ENCODE results near the gene POR.

The POR gene

GRCh38 chr7:75986147-75986781, 71.3 kb downstream of the POR start:
- DNase-seq (ENCODE audit: low read depth): no peak
- H3K4me3 ChIP-seq (ENCODE audit: control insufficient read depth, low read depth, low read length): no peak overlapping the region
- no peak for TF ChIP-seq CTCF (conservative IDR thresholded peaks at IDR 0.05; ENCODE audit: control insufficient read depth, insufficient read depth, low read depth, low read length)

- DNase-seq (ENCODE audit: low read depth): no peak
- no peak for TF ChIP-seq CTCF (conservative IDR thresholded peaks at IDR 0.05; ENCODE audit: control insufficient read depth, insufficient read depth, low read depth, low read length)
- H3K4me3 ChIP-seq (ENCODE audit: control insufficient read depth, low read depth, low read length): no peak overlapping the region
Measured at GRCh38 chr7:75987026-75987804, 72.3 kb downstream of the POR start.

- DNase-seq (ENCODE audit: low read depth): no peak
- H3K4me3 ChIP-seq (ENCODE audit: control insufficient read depth, low read depth, low read length): no peak overlapping the region
- TF ChIP-seq CTCF (conservative IDR thresholded peaks at IDR 0.05; ENCODE audit: control insufficient read depth, insufficient read depth, low read depth, low read length): no peak
Measured at GRCh38 chr7:75987805-75988567, 73.0 kb downstream of the POR start.

- TF ChIP-seq CTCF (conservative IDR thresholded peaks at IDR 0.05; ENCODE audit: control insufficient read depth, insufficient read depth, low read depth, low read length): no peak
- no peak overlapping the region for H3K4me3 ChIP-seq (ENCODE audit: control insufficient read depth, low read depth, low read length)
- no peak for DNase-seq (ENCODE audit: low read depth)
Measured at GRCh38 chr7:75988568-75989499, 73.9 kb downstream of the POR start.

GRCh38 chr7:75989500-75990388, 74.8 kb downstream of the POR start:
- no peak for DNase-seq (ENCODE audit: low read depth)
- no peak for TF ChIP-seq CTCF (conservative IDR thresholded peaks at IDR 0.05; ENCODE audit: control insufficient read depth, insufficient read depth, low read depth, low read length)
- H3K4me3 ChIP-seq (ENCODE audit: control insufficient read depth, low read depth, low read length): no peak overlapping the region

Measured in fibroblast of mammary gland (primary cell).